Measurements from ENCODE around the gene GNPTG. TPM values are rescaled to one million over a fixed set of nuclear protein-coding genes. Genes with fewer than 3 reads are reported as not detected.

The GNPTG gene
- total RNA-seq, 1 experiment from 2014 or later: 29.4 TPM

- H3K9ac ChIP-seq (ENCODE audit: extremely low read depth, insufficient read length, low read length): no peak overlapping the region
- no peak overlapping the region for H2BK15ac ChIP-seq (ENCODE audit: low read depth, low read length)
- no peak overlapping the region for H3K27ac Mint-ChIP-seq
- H2BK5ac ChIP-seq (ENCODE audit: insufficient read length, low read length): no peak overlapping the region
- no peak overlapping the region for H2BK12ac ChIP-seq (ENCODE audit: insufficient read length, low read depth, low read length)
- H3K14ac ChIP-seq (ENCODE audit: insufficient read depth, low read length): no peak overlapping the region
- peaks cover 7 to 40% (median 34%) of the 10 kb centered on the region in 3 experiments; a peak in 6 of 7 replicates for H3K36me3 Mint-ChIP-seq (ENCODE audit: insufficient read depth in 1 of 3, low read depth in 3 of 3)
- no peaks in the 10 kb centered on the region for H3K4me1 ChIP-seq (ENCODE audit: insufficient read depth, low read length)
- no peak overlapping the region for H3K4me3 Mint-ChIP-seq
- no peaks in the 10 kb centered on the region for H3K27me3 ChIP-seq (ENCODE audit: insufficient read depth, low read length)
- no peak overlapping the region for H2AFZ ChIP-seq (ENCODE audit: low read length)
- no peak overlapping the region for H3K4me2 ChIP-seq (ENCODE audit: insufficient read depth, insufficient read length, low read length)
- no peak overlapping the region for H2AK5ac ChIP-seq (ENCODE audit: insufficient read length, low read length)
- H3K4me1 Mint-ChIP-seq: no peaks in the 10 kb centered on the region
- H2BK20ac ChIP-seq (ENCODE audit: low read depth, low read length, poor library complexity, severe bottlenecking): no peak overlapping the region
- H3K4ac ChIP-seq (ENCODE audit: low read depth, low read length): no peak overlapping the region
- no peaks in the 10 kb centered on the region for H4K20me1 ChIP-seq (ENCODE audit: control insufficient read depth, insufficient read depth, insufficient read length)
- no peak overlapping the region for H4K91ac ChIP-seq (ENCODE audit: insufficient read length, low read depth, low read length)
- no peak overlapping the region for H3K56ac ChIP-seq (ENCODE audit: insufficient read length, low read depth, low read length)
- no peaks in the 10 kb centered on the region for H3K9me3 Mint-ChIP-seq
- DNase-seq: no peak
- H3K9me3 ChIP-seq (ENCODE audit: control insufficient read depth, low read depth, low read length): no peaks in the 10 kb centered on the region
- no peaks in the 10 kb centered on the region for H3K23me2 ChIP-seq (ENCODE audit: insufficient read length, low read depth, low read length, poor library complexity, severe bottlenecking)
- H2BK120ac ChIP-seq (ENCODE audit: low read depth, low read length, poor library complexity, severe bottlenecking): no peak overlapping the region
- no peaks in the 10 kb centered on the region for H3K79me1 ChIP-seq (ENCODE audit: insufficient read depth, low read depth, low read length, poor library complexity, severe bottlenecking)
- H3K79me2 ChIP-seq (ENCODE audit: insufficient read depth, low read length): no peaks in the 10 kb centered on the region
- WGBS (ENCODE audit: extremely low coverage, insufficient read length, low lambda C conversion rate): no CpG with 5 or more reads among the region's 21 CpGs
- no peak overlapping the region for H4K8ac ChIP-seq (replicated peaks; ENCODE audit: insufficient read length, low read depth, low read length)
- no peak overlapping the region for H4K5ac ChIP-seq (ENCODE audit: insufficient read length, low read depth, low read length)
- H3K18ac ChIP-seq (ENCODE audit: insufficient read length, low read depth, low read length): no peak overlapping the region
- no peak for TF ChIP-seq CTCF (conservative IDR thresholded peaks at IDR 0.05)
- H3K27ac ChIP-seq (ENCODE audit: insufficient read length, low read depth, low read length): no peak overlapping the region
- no peaks in the 10 kb centered on the region for H3K27me3 Mint-ChIP-seq (ENCODE audit: low read depth)
- H3K23ac ChIP-seq (ENCODE audit: insufficient read length, low read depth, low read length): no peak overlapping the region
- no peak overlapping the region for H3T11ph ChIP-seq (ENCODE audit: low read length)
Observed at GRCh38 chr16:1397779-1398178, 46.0 kb downstream of the GNPTG start.
